ENCODE results near the gene GALNT2. TPM values are rescaled to one million over a fixed set of nuclear protein-coding genes. Genes with fewer than 3 reads are reported as not detected.
A peak's percentile ranks its signal among the peaks of the same experiment; 100 is the strongest.

The GALNT2 gene
- polyA plus RNA-seq, 2 of the 4 experiments (the other 2 are of a cell fraction) = 66.9 to 114 TPM

DNA sequence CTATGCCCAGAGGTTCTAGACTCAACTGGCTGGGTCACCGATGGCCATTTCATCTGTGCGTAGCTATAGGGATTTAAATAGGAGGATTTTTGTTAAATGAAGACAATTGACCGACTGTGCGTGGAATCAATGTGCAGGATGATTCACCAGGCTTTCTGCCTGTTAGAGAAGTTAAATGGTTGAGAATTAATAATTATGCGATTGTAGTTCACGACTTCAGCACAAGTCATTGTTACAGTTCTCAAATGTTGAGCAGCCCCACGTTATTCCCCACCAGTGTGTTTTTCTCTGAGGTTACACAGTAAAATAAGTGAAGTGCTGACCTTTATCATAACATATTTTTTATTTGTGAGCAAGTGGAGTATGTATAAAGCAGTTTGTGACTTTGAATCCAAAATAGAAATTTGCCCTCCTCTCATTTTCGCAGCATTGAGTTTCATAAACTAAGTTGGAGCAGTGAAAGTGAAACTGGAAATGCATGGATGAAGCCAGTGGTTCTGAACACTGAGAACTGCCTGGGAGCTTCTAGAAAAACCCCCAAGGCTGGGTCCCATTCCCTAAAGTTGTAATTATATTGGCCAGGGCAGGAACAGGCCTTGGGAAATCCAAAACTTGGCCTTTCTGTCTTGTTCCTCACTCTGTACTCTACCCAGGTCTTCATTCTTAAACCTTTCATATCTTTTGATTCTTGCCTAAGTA is 102.6 kb downstream of the GALNT2 start:
- FAIRE-seq = no peak
- 83% methylated on average over 8 of the region's 8 CpGs for WGBS (ENCODE audit: missing lambda C conversion rate)
- H3K4me3 ChIP-seq = no peak overlapping the region
- H3K4me1 ChIP-seq = peaks cover 16% of the 10 kb centered on the region; the same call in 2 of the 3 replicates
- 0 out of 6 replicates have a peak overlapping the region, but pooled peaks of 1 of the 2 experiments have one; percentile 8 for H3K27ac ChIP-seq
- no peak for DNase-seq (ENCODE audit: low read depth in 1 of 2, low spot score in 1 of 2)
- no peak overlapping the region for H3K4me2 ChIP-seq
- no peak for ATAC-seq
- ChIA-PET CTCF (interaction anchor here (0.6 kb wide), 2 partner anchors 30 to 80 kb away, joined by 3 read pairs; no protein-coding TSS in a partner anchor), POLR2A (no interaction called here)
- H3K9me3 ChIP-seq = peaks cover 8% of the 10 kb centered on the region
- TF ChIP-seq FOSL2 (IDR thresholded peaks at IDR 0.05) = no peak
- no peak for TF ChIP-seq FOSL2 (CRISPR knock-in tag; IDR thresholded peaks at IDR 0.05)
- TF ChIP-seq EP300 (IDR thresholded peaks at IDR 0.05) = no peak

DNA sequence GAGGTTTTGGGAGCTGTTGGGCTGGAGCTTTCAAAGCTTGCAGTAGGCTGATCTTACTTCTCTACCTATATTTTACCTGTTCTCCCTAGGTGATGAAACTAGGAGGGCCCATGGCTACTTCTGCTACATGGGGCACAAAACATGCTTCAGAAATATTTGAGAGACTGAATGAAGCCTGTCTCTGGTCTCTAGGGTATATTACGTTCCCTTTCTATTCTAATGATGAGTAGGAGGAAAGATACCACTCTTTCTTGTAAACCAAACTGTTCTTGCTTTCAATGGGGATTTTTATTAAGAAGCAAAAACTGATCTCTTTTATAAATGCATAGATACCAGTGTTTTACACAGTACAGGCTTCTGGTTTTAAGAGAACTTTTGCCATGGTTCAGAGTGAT is 103.1 kb downstream of the GALNT2 start:
- no peak for DNase-seq (ENCODE audit: low read depth in 1 of 2, low spot score in 1 of 2)
- TF ChIP-seq, protein P1, sequence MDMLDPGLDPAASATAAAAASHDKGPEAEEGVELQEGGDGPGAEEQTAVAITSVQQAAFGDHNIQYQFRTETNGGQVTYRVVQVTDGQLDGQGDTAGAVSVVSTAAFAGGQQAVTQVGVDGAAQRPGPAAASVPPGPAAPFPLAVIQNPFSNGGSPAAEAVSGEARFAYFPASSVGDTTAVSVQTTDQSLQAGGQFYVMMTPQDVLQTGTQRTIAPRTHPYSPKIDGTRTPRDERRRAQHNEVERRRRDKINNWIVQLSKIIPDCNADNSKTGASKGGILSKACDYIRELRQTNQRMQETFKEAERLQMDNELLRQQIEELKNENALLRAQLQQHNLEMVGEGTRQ (IDR thresholded peaks at IDR 0.05) = no peak
- no peak for TF ChIP-seq TFCP2L1 (CRISPR knock-in tag; IDR thresholded peaks at IDR 0.05)
- no peak for TF ChIP-seq FOSB (CRISPR knock-in tag; IDR thresholded peaks at IDR 0.05)
- TF ChIP-seq HOXB5 (CRISPR knock-in tag; IDR thresholded peaks at IDR 0.05) = no peak
- TF ChIP-seq HOXA7 (CRISPR knock-in tag; IDR thresholded peaks at IDR 0.05) = no peak
- no peak for TF ChIP-seq JUNB (IDR thresholded peaks at IDR 0.05)
- TF ChIP-seq, protein P2, sequence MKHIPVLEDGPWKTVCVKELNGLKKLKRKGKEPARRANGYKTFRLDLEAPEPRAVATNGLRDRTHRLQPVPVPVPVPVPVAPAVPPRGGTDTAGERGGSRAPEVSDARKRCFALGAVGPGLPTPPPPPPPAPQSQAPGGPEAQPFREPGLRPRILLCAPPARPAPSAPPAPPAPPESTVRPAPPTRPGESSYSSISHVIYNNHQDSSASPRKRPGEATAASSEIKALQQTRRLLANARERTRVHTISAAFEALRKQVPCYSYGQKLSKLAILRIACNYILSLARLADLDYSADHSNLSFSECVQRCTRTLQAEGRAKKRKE (CRISPR knock-in tag; IDR thresholded peaks at IDR 0.05; ENCODE audit: low read depth) = no peak
- no peak for TF ChIP-seq POLR2AphosphoS2 (conservative IDR thresholded peaks at IDR 0.05; ENCODE audit: low read length)
- TF ChIP-seq EHMT2 (IDR thresholded peaks at IDR 0.05; ENCODE audit: low read depth) = no peak
- no peak for TF ChIP-seq BHLHE40 (IDR thresholded peaks at IDR 0.05; ENCODE audit: low read depth, low read length)
- TF ChIP-seq NFE2L2 (conservative IDR thresholded peaks at IDR 0.05; ENCODE audit: low read length) = no peak
- no peak for TF ChIP-seq JUN (IDR thresholded peaks at IDR 0.05)
- ATAC-seq = no peak
- WGBS (ENCODE audit: missing lambda C conversion rate) = 95% methylated on average over 1 of the region's 1 CpG
- Histone ChIP-seq H3K27ac (0 out of 6 replicates have a peak overlapping the region, but pooled peaks of 1 of the 2 experiments have one; percentile 8), H3K4me1 (peaks cover 16% of the 10 kb centered on the region; the same call in 2 of the 3 replicates), H3K4me3 (no peak overlapping the region), H3K9me3 (peaks cover 8% of the 10 kb centered on the region), H3K4me2 (no peak overlapping the region)
- ChIA-PET CTCF (interaction anchor here (0.7 kb wide), 1 partner anchor 508 kb away, joined by 4 read pairs; no protein-coding TSS in a partner anchor), POLR2A (no interaction called here)
- no peak for FAIRE-seq

DNA sequence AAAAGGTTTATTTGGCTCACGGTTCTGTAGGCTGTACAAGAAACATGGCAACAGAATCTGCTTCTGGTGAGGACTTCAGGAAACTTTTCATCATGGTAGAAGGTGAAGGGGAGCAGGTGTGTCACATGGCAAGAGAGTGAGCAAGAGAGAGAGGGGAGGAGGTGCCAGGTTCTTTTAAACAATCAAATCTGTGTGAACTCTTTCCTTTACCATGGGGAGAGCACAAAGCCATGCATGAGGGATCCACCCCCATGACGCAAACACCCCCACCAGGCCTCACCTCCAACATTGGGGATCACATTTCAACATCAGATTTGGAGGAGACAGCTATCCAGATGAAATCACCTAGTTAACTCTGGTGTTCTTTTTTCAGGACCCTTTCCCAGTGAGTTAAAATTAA is 103.6 kb downstream of the GALNT2 start:
- Histone ChIP-seq H3K9me3 (peaks cover 8% of the 10 kb centered on the region), H3K4me2 (no peak overlapping the region), H3K27ac (peak overlapping the region in 1 of 2 experiments; percentile 11; a peak in 2 of 6 replicates), H3K4me1 (peaks cover 16% of the 10 kb centered on the region; the same call in 2 of the 3 replicates), H3K4me3 (no peak overlapping the region)
- CTCF ChIA-PET = interaction anchor here (0.7 kb wide), 1 partner anchor 508 kb away, joined by 4 read pairs; no protein-coding TSS in a partner anchor
- TF ChIP-seq HOXB13 (CRISPR knock-in tag; IDR thresholded peaks at IDR 0.05; ENCODE audit: low read depth) (no peak), EHMT2 (IDR thresholded peaks at IDR 0.05; ENCODE audit: low read depth) (no peak), GATA3 (IDR thresholded peaks at IDR 0.05; ENCODE audit: borderline replicate concordance) (no peak), RFX5 (IDR thresholded peaks at IDR 0.05) (no peak), HEYL (CRISPR knock-in tag; IDR thresholded peaks at IDR 0.05) (no peak), POLR2AphosphoS2 (conservative IDR thresholded peaks at IDR 0.05; ENCODE audit: low read length) (no peak), ZSCAN20 (CRISPR knock-in tag; IDR thresholded peaks at IDR 0.05) (no peak), MAFK (IDR thresholded peaks at IDR 0.05; ENCODE audit: partially characterized antibody) (no peak)
- TF ChIP-seq, protein P1 (IDR thresholded peaks at IDR 0.05) = no peak
- TF ChIP-seq, protein P3, sequence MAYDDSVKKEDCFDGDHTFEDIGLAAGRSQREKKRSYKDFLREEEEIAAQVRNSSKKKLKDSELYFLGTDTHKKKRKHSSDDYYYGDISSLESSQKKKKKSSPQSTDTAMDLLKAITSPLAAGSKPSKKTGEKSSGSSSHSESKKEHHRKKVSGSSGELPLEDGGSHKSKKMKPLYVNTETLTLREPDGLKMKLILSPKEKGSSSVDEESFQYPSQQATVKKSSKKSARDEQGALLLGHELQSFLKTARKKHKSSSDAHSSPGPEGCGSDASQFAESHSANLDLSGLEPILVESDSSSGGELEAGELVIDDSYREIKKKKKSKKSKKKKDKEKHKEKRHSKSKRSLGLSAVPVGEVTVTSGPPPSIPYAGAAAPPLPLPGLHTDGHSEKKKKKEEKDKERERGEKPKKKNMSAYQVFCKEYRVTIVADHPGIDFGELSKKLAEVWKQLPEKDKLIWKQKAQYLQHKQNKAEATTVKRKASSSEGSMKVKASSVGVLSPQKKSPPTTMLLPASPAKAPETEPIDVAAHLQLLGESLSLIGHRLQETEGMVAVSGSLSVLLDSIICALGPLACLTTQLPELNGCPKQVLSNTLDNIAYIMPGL (CRISPR knock-in tag; IDR thresholded peaks at IDR 0.05; ENCODE audit: borderline replicate concordance) = no peak
- TF ChIP-seq, protein P2 (CRISPR knock-in tag; IDR thresholded peaks at IDR 0.05; ENCODE audit: low read depth) = no peak
- 90% methylated on average over 2 of the region's 2 CpGs for WGBS (ENCODE audit: missing lambda C conversion rate)
- POLR2A ChIA-PET = no interaction called here
- FAIRE-seq (no peak), ATAC-seq (no peak), DNase-seq (ENCODE audit: low read depth in 1 of 2, low spot score in 1 of 2) (no peak)

Measured in A549 (cell line).